Stimulated activated CD4-positive, alpha-beta T cell treated with anti-CD3 and anti-CD28 coated beads, Interleukin-1b, Interleukin-23, amount 100 ng/mL, for 1 hour (primary cell): Measurements from ENCODE around the gene GNB1L.

Experiments used
- DNase-seq, 2 donors: peaks; one replicate each; pipeline ENCODE4 v3.0.0-alpha.2; 2020; ENCODE audit warnings: low read depth in 2 of 2

The GNB1L gene

GRCh38 chr22:19748991-19749664, 105.5 kb downstream of the GNB1L start:
- DNase-seq = no peak

- DNase-seq = no peak
Measured at GRCh38 chr22:19748139-19748538, 106.5 kb downstream of the GNB1L start.

- no peak for DNase-seq
Measured at GRCh38 chr22:19747551-19747950, 107.1 kb downstream of the GNB1L start.

- DNase-seq = no peak
Measured at GRCh38 chr22:19746726-19747125, 107.9 kb downstream of the GNB1L start.

GRCh38 chr22:19745155-19746101, 109.2 kb downstream of the GNB1L start:
- DNase-seq = no peak

GRCh38 chr22:19744350-19745006, 110.2 kb downstream of the GNB1L start:
- no peak for DNase-seq

- DNase-seq = no peak
Measured at GRCh38 chr22:19743651-19744050, 111.0 kb downstream of the GNB1L start.

- DNase-seq = no peak
Measured at GRCh38 chr22:19743081-19743480, 111.6 kb downstream of the GNB1L start.

GRCh38 chr22:19742160-19743066, 112.3 kb downstream of the GNB1L start:
- DNase-seq = no peak

- no peak for DNase-seq
Measured at GRCh38 chr22:19741053-19741452, 113.6 kb downstream of the GNB1L start.

- no peak for DNase-seq
Measured at GRCh38 chr22:19740586-19740985, 114.1 kb downstream of the GNB1L start.

GRCh38 chr22:19739911-19740449, 114.7 kb downstream of the GNB1L start:
- no peak for DNase-seq

- DNase-seq = no peak
Measured at GRCh38 chr22:19739448-19739895, 115.2 kb downstream of the GNB1L start.

GRCh38 chr22:19738664-19739447, 115.8 kb downstream of the GNB1L start:
- no peak for DNase-seq

GRCh38 chr22:19737846-19738663, 116.6 kb downstream of the GNB1L start:
- DNase-seq = no peak

GRCh38 chr22:19735665-19736510, 118.8 kb downstream of the GNB1L start:
- no peak for DNase-seq

- no peak for DNase-seq
Measured at GRCh38 chr22:19734837-19735382, 119.8 kb downstream of the GNB1L start.

- DNase-seq = no peak
Measured at GRCh38 chr22:19734163-19734562, 120.5 kb downstream of the GNB1L start.
